Measurements from ENCODE around the gene EYA2.

Gene EYA2

GRCh38 chr20:46967646-46968045, 73.0 kb downstream of the EYA2 start:
- TF ChIP-seq CTCF (conservative IDR thresholded peaks at IDR 0.05; ENCODE audit: low read length), result no peak
- DNase-seq (ENCODE audit: low read depth), result no peak
- no peak overlapping the region for H3K4me3 ChIP-seq (ENCODE audit: low read length)

GRCh38 chr20:46970937-46971630, 76.4 kb downstream of the EYA2 start:
- no peak overlapping the region for H3K4me3 ChIP-seq (ENCODE audit: low read length)
- DNase-seq (ENCODE audit: low read depth), result peak; percentile 71
- TF ChIP-seq CTCF (conservative IDR thresholded peaks at IDR 0.05; ENCODE audit: low read length), result no peak

GRCh38 chr20:46973766-46974165, 79.1 kb downstream of the EYA2 start:
- no peak for DNase-seq (ENCODE audit: low read depth)
- TF ChIP-seq CTCF (conservative IDR thresholded peaks at IDR 0.05; ENCODE audit: low read length), result no peak
- H3K4me3 ChIP-seq (ENCODE audit: low read length), result no peak overlapping the region

GRCh38 chr20:46974669-46975434, 80.2 kb downstream of the EYA2 start:
- no peak for DNase-seq (ENCODE audit: low read depth)
- H3K4me3 ChIP-seq (ENCODE audit: low read length), result no peak overlapping the region
- TF ChIP-seq CTCF (conservative IDR thresholded peaks at IDR 0.05; ENCODE audit: low read length), result no peak

- DNase-seq (ENCODE audit: low read depth), result no peak
- H3K4me3 ChIP-seq (ENCODE audit: low read length), result no peak overlapping the region
- TF ChIP-seq CTCF (conservative IDR thresholded peaks at IDR 0.05; ENCODE audit: low read length), result no peak
Measured at GRCh38 chr20:46975976-46976375, 81.3 kb downstream of the EYA2 start.

- no peak for DNase-seq (ENCODE audit: low read depth)
- no peak overlapping the region for H3K4me3 ChIP-seq (ENCODE audit: low read length)
- TF ChIP-seq CTCF (conservative IDR thresholded peaks at IDR 0.05; ENCODE audit: low read length), result no peak
Measured at GRCh38 chr20:46977204-46977603, 82.6 kb downstream of the EYA2 start.
